ENCODE data around the gene HBEGF.

- TF ChIP-seq CREB5 (CRISPR knock-in tag; IDR thresholded peaks at IDR 0.05; ENCODE audit: low read depth) (no peak), TOX (CRISPR knock-in tag; IDR thresholded peaks at IDR 0.05; ENCODE audit: borderline replicate concordance) (no peak), PATZ1 (CRISPR knock-in tag; IDR thresholded peaks at IDR 0.05; ENCODE audit: borderline replicate concordance) (no peak), ZFP3 (CRISPR knock-in tag; IDR thresholded peaks at IDR 0.05) (no peak)
Observed at GRCh38 chr5:140299056-140299455, 47.3 kb downstream of the HBEGF start.
